HepG2 (cell line): Measurements from ENCODE around the gene RHO. TPM values are rescaled to one million over a fixed set of nuclear protein-coding genes. Genes with fewer than 3 reads are reported as not detected.
A peak's percentile ranks its signal among the peaks of the same experiment; 100 is the strongest.
"Not testable (repeated sequence)": the region's sequence is repeated elsewhere in the genome, so short reads cannot be mapped to it uniquely, and the experiment has no call there.

Experiments
- ATAC-seq: fragments of 200-7000 bp; cut with Tn5 transposase; 3 replicates; pipeline ENCODE4 v1.9.1; 2020; ENCODE audit warnings: mild to moderate bottlenecking, moderate library complexity
- BruUV-seq: library from RNA; stranded (reverse); fragments of 400-500 nt; replicated peaks from 2 replicates; lab custom pipeline; 2021; lab: Mats Ljungman, UMichigan
- CTCF ChIA-PET: fragments of 300-600 bp; formaldehyde crosslinking; extraction: SDS; loops from one replicate; lab custom pipeline; 2021; ENCODE audit warnings: low total read pairs, inconsistent platforms, low intra/inter-chr PET ratio; lab: Yijun Ruan, JAX
- POLR2A ChIA-PET: fragments of 350-600 bp; sonication (Branson Sonifier 250); formaldehyde crosslinking; loops from one replicate; lab custom pipeline; 2020; ENCODE audit warnings: antibody characterized with exemption, inconsistent platforms; lab: Yijun Ruan, JAX
- DNase-seq: peaks from one replicate; pipeline ENCODE4 v3.0.0-alpha.2; 2015; ENCODE audit warnings: low spot score
- FAIRE-seq: peaks from 3 replicates; lab custom pipeline; 2011; peaks lifted over from hg19 to GRCh38; lab: Jason Lieb, UNC
- H2AFZ ChIP-seq: one replicate; pipeline ENCODE4 v1.6.1; 2011; ENCODE audit warnings: low read length, inconsistent platforms
- H3K27ac ChIP-seq: fragments of 300-600 bp; 3 replicates; pipeline ENCODE4 v1.8.0; 2011; ENCODE audit warnings: mixed run types, mild to moderate bottlenecking, mixed read lengths, low read length, inconsistent platforms; ENCODE audit not compliant: insufficient read depth; ENCODE audit errors: extremely low read length
- H3K27me3 ChIP-seq, 2 experiments: fragments of 200-600 bp in 1 of 2; 2 replicates in 1 of 2; 3 replicates in 1 of 2; pipeline versions ENCODE4 v1.6.0 to v1.8.0; 2011; ENCODE audit warnings: low read length in 2 of 2, mild to moderate bottlenecking in 2 of 2, moderate library complexity in 2 of 2, inconsistent platforms in 1 of 2; ENCODE audit not compliant: insufficient read depth in 2 of 2, control insufficient read depth in 1 of 2
- H3K36me3 ChIP-seq, 2 experiments: fragments of 200-600 bp in 1 of 2; replicated peaks in 1 of 2; 2 replicates in 1 of 2; 3 replicates in 1 of 2; pipeline versions ENCODE4 v1.5.1 to v1.8.0; 2011; ENCODE audit warnings: low read length in 2 of 2, inconsistent platforms in 1 of 2; ENCODE audit not compliant: insufficient read depth in 2 of 2, control insufficient read depth in 1 of 2
- H3K4me1 ChIP-seq: 2 replicates; pipeline ENCODE4 v1.5.1; 2012; ENCODE audit warnings: low read length, inconsistent platforms; ENCODE audit not compliant: insufficient read depth
- H3K4me2 ChIP-seq: 2 replicates; pipeline ENCODE4 v1.6.0; 2011; ENCODE audit warnings: low read depth, low read length, inconsistent platforms
- H3K4me3 ChIP-seq, 3 experiments: fragments of 200-600 bp in 1 of 3; sonication (generic), shearing (Covaris generic) in 1 of 3; replicated peaks in 1 of 3; 2 replicates each; pipeline ENCODE4 v1.5.1; 2011 to 2016; ENCODE audit warnings: low read length in 3 of 3, inconsistent platforms in 2 of 3, low read depth in 2 of 3, mild to moderate bottlenecking in 2 of 3, control low read depth in 1 of 3, mixed read lengths in 1 of 3; ENCODE audit not compliant: insufficient read depth in 1 of 3
- H3K79me2 ChIP-seq: one replicate; pipeline ENCODE4 v1.6.1; 2011; ENCODE audit warnings: low read length, inconsistent platforms; ENCODE audit not compliant: insufficient read depth
- H3K9ac ChIP-seq: 2 replicates; pipeline ENCODE4 v1.6.0; 2011; ENCODE audit warnings: mild to moderate bottlenecking, low read depth, low read length, inconsistent platforms; ENCODE audit not compliant: insufficient read depth
- H3K9me3 ChIP-seq: 2 replicates; pipeline ENCODE4 v1.5.1; 2012; ENCODE audit warnings: mild to moderate bottlenecking, low read length
- H4K20me1 ChIP-seq: 2 replicates; pipeline ENCODE4 v1.6.0; 2011; ENCODE audit warnings: inconsistent platforms, mild to moderate bottlenecking, low read length, moderate library complexity; ENCODE audit not compliant: insufficient read depth
- BCL6 ChIP-seq: IDR thresholded peaks from 2 replicates; pipeline ENCODE4 v1.6.1; 2016; ENCODE audit warnings: missing genetic modification reagents, missing compliant biosample characterization
- ELF3 ChIP-seq: IDR thresholded peaks from 2 replicates; pipeline ENCODE4 v1.6.1; 2016; ENCODE audit warnings: missing genetic modification reagents, missing compliant biosample characterization
- FOXA3 ChIP-seq: IDR thresholded peaks from 2 replicates; pipeline ENCODE4 v1.6.1; 2016; ENCODE audit warnings: missing genetic modification reagents, missing compliant biosample characterization
- GATAD2A ChIP-seq: IDR thresholded peaks from 2 replicates; pipeline ENCODE4 v1.6.1; 2016
- HDAC2 ChIP-seq: sonication (generic); formaldehyde crosslinking; IDR thresholded peaks from 2 replicates; pipeline ENCODE4 v1.4.0; 2020; ENCODE audit warnings: missing genetic modification reagents
- HMG20A ChIP-seq: IDR thresholded peaks from 2 replicates; pipeline ENCODE4 v1.6.1; 2016; ENCODE audit warnings: borderline replicate concordance
- HNRNPL ChIP-seq: fragments of 200-400 bp; formaldehyde crosslinking; IDR thresholded peaks from 2 replicates; pipeline ENCODE4 v1.6.1; 2017; ENCODE audit warnings: mild to moderate bottlenecking, low read depth, low read length
- PATZ1 ChIP-seq: sonication (generic); formaldehyde crosslinking; IDR thresholded peaks from 2 replicates; pipeline ENCODE4 v1.4.0; 2020; ENCODE audit warnings: missing genetic modification reagents
- POLR2G ChIP-seq: fragments of 200-400 bp; formaldehyde crosslinking; IDR thresholded peaks from 2 replicates; pipeline ENCODE4 v1.6.1; 2018; ENCODE audit warnings: mild to moderate bottlenecking, low read depth, low read length, moderate library complexity
- PPARG ChIP-seq: conservative IDR thresholded peaks from 2 replicates; pipeline ENCODE4 v1.6.1; 2016; ENCODE audit warnings: missing biosample characterization, missing genetic modification reagents
- RARA ChIP-seq: IDR thresholded peaks from 2 replicates; pipeline ENCODE4 v1.6.1; 2016; ENCODE audit warnings: missing genetic modification reagents, missing compliant biosample characterization
- RXRB ChIP-seq: IDR thresholded peaks from 2 replicates; pipeline ENCODE4 v1.6.1; 2016; ENCODE audit warnings: borderline replicate concordance, missing genetic modification reagents, missing compliant biosample characterization
- SOX6 ChIP-seq, 2 experiments: fragments of 450-650 bp in 1 of 2; sonication (generic) in 1 of 2; formaldehyde crosslinking in 1 of 2; IDR thresholded peaks; 2 replicates each; pipeline versions ENCODE4 v1.4.0 to v1.6.1; 2017 to 2020; ENCODE audit warnings: antibody characterized with exemption in 1 of 2, mild to moderate bottlenecking in 1 of 2, missing genetic modification reagents in 1 of 2
- ZNF614 ChIP-seq: IDR thresholded peaks from 2 replicates; pipeline ENCODE4 v1.6.1; 2018; ENCODE audit warnings: missing biosample characterization, missing genetic modification reagents, inconsistent platforms, borderline replicate concordance
- ZNF687 ChIP-seq: sonication (generic); formaldehyde crosslinking; IDR thresholded peaks from 2 replicates; pipeline ENCODE4 v1.5.1; 2020; ENCODE audit warnings: mild to moderate bottlenecking, missing genetic modification reagents, moderate library complexity
- ZSCAN25 ChIP-seq: sonication (generic); formaldehyde crosslinking; IDR thresholded peaks from 2 replicates; pipeline ENCODE4 v1.8.0; 2022; ENCODE audit warnings: mild to moderate bottlenecking, missing genetic modification reagents
- WGBS: methylation state at CpG from one replicate; pipeline ENCODE4 v1.1.6; 2017; ENCODE audit warnings: low lambda C conversion rate; 5-methylcytosine and 5-hydroxymethylcytosine counted together
- in situ Hi-C: cut with HindIII; loops from 2 replicates; pipeline ENCODE4 v1.10.0; 2017; ENCODE audit warnings: low pct_unique_long_range_greater_than_20kb; ENCODE audit not compliant: extremely low pct_ligation_motif_present
- intact Hi-C: fragments of 100-400 bp; cut with micrococcal nuclease; formaldehyde crosslinking; loops from one replicate; pipeline ENCODE4 v1.10.0; 2022; ENCODE audit not compliant: unreplicated experiment
- polyA plus RNA-seq, 8 experiments: library from polyadenylated mRNA; depleted of rRNA in 3 of 8; stranded (reverse) in 7 of 8; unstranded in 1 of 8; fragments of >200 nt; fragmentation: Illumina TruSeq in 4 of 8; extraction: Trizol in 4 of 8; gene quantifications; 2 replicates each; pipeline versions ENCODE4 v1.2.1 to v1.2.3, GENCODE V29; 2011 to 2016; ENCODE audit warnings: low read depth in 4 of 8, missing spikeins in 1 of 8, mixed read lengths in 1 of 8; ENCODE audit not compliant: insufficient read depth in 1 of 8
- total RNA-seq, 5 experiments: library from RNA; depleted of rRNA; stranded (reverse); fragments of >200 nt; fragmentation: Illumina TruSeq; extraction: Trizol; gene quantifications; 2 replicates each; pipeline ENCODE4 v1.2.3, GENCODE V29; 2016; ENCODE audit warnings: low read depth in 1 of 5

RHO gene
- total and polyA plus RNA-seq, 2 of the 13 experiments (the other 11 are each of a cell fraction or from before 2014, with no cell fraction given): not detected

GRCh38 chr3:129498603-129499488 is 29.6 kb upstream of the RHO start:
- 33% methylated on average over 3 of the region's 8 CpGs for WGBS
- H3K36me3 ChIP-seq; H3K79me2 ChIP-seq; H3K9me3 ChIP-seq; H3K27me3 ChIP-seq; in situ Hi-C loops; H3K4me3 ChIP-seq; CTCF ChIA-PET; H4K20me1 ChIP-seq; H2AFZ ChIP-seq; TF ChIP-seq SOX6 (IDR thresholded peaks at IDR 0.05): not testable (repeated sequence)
- Histone ChIP-seq H3K27ac (peak overlapping the region; percentile 50), H3K4me2 (peak overlapping the region; percentile 47), H3K4me1 (peaks cover 84% of the 10 kb centered on the region), H3K9ac (peak overlapping the region; percentile 34; the same call in 1 of the 2 replicates)
- BruUV-seq: TSS peak; percentile 90
- FAIRE-seq: peak; percentile 84
- intact Hi-C loops: loop anchor here (10.0 kb wide), 1 partner anchor 56 kb away; no protein-coding TSS in a partner anchor
- POLR2A ChIA-PET: interaction anchor here (1.7 kb wide), 1 partner anchor 97 kb away, joined by 7 read pairs; no protein-coding TSS in a partner anchor
- peak; percentile 76 for DNase-seq
- ATAC-seq: peak; percentile 61
- 0 out of 2 replicates have a peak, but pooled peaks have one; percentile 45 for TF ChIP-seq ELF3 (CRISPR knock-in tag)
- 0 out of 2 replicates have a peak, but pooled peaks have one; percentile 23 for TF ChIP-seq SOX6 (CRISPR knock-in tag; IDR thresholded peaks at IDR 0.05)
- TF ChIP-seq PPARG (CRISPR knock-in tag): peak; percentile 85
- peak; percentile 84 for TF ChIP-seq RARA
- TF ChIP-seq POLR2G: 0 out of 2 replicates have a peak, but pooled peaks have one; percentile 30
- peak; percentile 67 for TF ChIP-seq BCL6 (CRISPR knock-in tag)
- 0 out of 2 replicates have a peak, but pooled peaks have one; percentile 43 for TF ChIP-seq HDAC2 (CRISPR knock-in tag)
- TF ChIP-seq GATAD2A (CRISPR knock-in tag): peak; percentile 84
- TF ChIP-seq ZSCAN25 (CRISPR knock-in tag): peak; percentile 73; the same call in 1 of the 2 replicates
- TF ChIP-seq HNRNPL: peak; percentile 68; the same call in 1 of the 2 replicates
- peak; percentile 32 for TF ChIP-seq ZNF687 (CRISPR knock-in tag)
- peak; percentile 70 for TF ChIP-seq FOXA3 (CRISPR knock-in tag)
- TF ChIP-seq PATZ1: peak; percentile 30; the same call in 1 of the 2 replicates
- peak; percentile 73; the same call in 1 of the 2 replicates for TF ChIP-seq HMG20A (CRISPR knock-in tag)
- TF ChIP-seq RXRB (CRISPR knock-in tag): peak; percentile 83; the same call in 1 of the 2 replicates
- TF ChIP-seq ZNF614 (CRISPR knock-in tag): peak; percentile 46; the same call in 1 of the 2 replicates
